ENCODE measurements around the gene ARAP2. TPM values are rescaled to one million over a fixed set of nuclear protein-coding genes. Genes with fewer than 3 reads are reported as not detected.

Gene ARAP2
- total and polyA plus RNA-seq, 10 donors = 6.8 to 161 (median 69.6) TPM

DNA sequence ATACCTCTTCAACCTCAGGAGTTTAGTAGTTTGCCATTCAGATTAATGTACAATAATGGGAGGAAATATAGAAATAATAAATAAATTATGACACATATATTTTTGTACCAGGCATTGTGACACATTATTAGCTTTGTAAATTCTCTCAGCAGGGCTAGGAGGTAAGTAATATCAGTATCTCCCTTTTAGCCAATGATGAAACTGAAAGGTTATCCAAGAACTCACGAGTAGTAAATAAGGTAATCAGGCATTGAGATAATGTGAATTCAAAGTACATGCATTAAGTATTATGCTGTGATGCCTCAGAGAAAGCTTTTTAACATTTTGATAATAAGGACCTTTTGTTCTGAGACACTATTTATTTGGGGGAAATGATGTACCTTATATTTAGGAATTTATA is 5.3 kb upstream of the ARAP2 start:
- no peak overlapping the region for H3K4me3 ChIP-seq
- no peaks in the 10 kb centered on the region for H3K36me3 ChIP-seq
- H3K27ac ChIP-seq = no peak overlapping the region
- no peak for DNase-seq
- no peak for TF ChIP-seq POLR2A (IDR thresholded peaks at IDR 0.05)
- TF ChIP-seq POLR2AphosphoS5 (IDR thresholded peaks at IDR 0.05) = no peak
- TF ChIP-seq, protein P1, sequence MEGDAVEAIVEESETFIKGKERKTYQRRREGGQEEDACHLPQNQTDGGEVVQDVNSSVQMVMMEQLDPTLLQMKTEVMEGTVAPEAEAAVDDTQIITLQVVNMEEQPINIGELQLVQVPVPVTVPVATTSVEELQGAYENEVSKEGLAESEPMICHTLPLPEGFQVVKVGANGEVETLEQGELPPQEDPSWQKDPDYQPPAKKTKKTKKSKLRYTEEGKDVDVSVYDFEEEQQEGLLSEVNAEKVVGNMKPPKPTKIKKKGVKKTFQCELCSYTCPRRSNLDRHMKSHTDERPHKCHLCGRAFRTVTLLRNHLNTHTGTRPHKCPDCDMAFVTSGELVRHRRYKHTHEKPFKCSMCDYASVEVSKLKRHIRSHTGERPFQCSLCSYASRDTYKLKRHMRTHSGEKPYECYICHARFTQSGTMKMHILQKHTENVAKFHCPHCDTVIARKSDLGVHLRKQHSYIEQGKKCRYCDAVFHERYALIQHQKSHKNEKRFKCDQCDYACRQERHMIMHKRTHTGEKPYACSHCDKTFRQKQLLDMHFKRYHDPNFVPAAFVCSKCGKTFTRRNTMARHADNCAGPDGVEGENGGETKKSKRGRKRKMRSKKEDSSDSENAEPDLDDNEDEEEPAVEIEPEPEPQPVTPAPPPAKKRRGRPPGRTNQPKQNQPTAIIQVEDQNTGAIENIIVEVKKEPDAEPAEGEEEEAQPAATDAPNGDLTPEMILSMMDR (IDR thresholded peaks at IDR 0.05 in 8 of 11, conservative IDR thresholded peaks at IDR 0.05 in 3 of 11) = no peak
- WGBS, 5 donors = 73 to 85% (median 79%) methylated on average over 1 of the region's 1 CpG
- H3K4me1 ChIP-seq = peaks cover 4 to 43% (median 16%) of the 10 kb centered on the region in 6 donors
- no peaks in the 10 kb centered on the region for H3K9me3 ChIP-seq
- no peaks in the 10 kb centered on the region for H3K27me3 ChIP-seq (replicated peaks in 1 of 7)
- intact Hi-C loops (cut with DNase I; ENCODE audit: low total_unique reads) = no loop called here

DNA sequence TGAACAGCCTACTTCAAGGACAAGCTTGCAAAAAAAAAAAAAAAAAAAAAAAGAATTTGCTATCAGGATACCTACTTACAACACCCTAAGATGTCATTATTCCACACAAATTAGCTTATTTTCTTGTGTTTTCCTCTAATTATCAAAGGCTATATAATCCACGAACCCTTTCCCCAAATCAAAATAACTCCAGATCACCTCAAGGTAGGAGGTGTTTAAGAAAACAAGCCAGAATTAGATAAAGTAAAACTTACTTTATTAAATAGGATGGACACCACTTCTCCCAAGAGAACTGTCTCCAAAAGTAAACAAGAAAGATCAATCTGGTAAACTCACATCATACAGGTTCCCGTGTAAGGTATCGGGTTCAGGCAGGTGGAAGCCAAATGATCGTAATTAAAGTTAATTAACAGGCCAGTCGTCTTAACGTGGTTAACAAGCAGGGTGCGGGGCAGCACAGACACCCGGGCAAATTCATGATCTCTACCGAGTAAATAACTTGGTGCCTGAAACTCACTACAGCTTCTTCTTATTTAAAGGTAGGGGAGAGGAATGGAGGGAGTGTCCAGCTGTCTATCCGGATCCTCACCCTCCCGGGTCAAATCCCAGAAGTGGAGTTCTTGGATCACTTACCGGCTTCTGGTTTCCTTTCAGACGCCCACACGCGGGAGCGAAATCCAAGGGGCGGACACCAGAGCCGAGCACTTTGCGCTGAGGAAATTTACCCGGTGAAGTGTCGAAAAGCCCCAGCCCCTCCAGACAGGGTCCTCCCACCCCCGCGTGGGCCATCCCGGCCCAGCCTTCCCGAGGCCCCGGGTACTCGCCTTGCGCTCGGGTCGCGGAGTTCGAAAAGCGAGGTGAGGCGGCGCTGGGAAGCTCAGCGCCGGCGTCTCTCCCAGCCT is 708 bp downstream of the ARAP2 start:
- DNase-seq = no peak
- Histone ChIP-seq H3K9me3 (no peaks in the 10 kb centered on the region), H3K4me3 (peak overlapping the region; percentile 64 to 79 (median 70)), H3K4me1 (peaks cover 14 to 68% (median 44%) of the 10 kb centered on the region in 6 donors), H3K27me3 (replicated peaks in 1 of 7) (no peaks in the 10 kb centered on the region), H3K27ac (peak overlapping the region; percentile 94 to 98 (median 98)), H3K36me3 (peaks cover 0 to 5% (median 0%) of the 10 kb centered on the region in 6 donors)
- intact Hi-C loops (cut with DNase I; ENCODE audit: low total_unique reads) = no loop called here
- 1 to 2% (median 1%) methylated on average over 14 to 38 of the region's 38 CpGs for WGBS, 5 donors
- TF ChIP-seq POLR2A (IDR thresholded peaks at IDR 0.05) = no peak
- TF ChIP-seq POLR2AphosphoS5 (IDR thresholded peaks at IDR 0.05) = no peak

DNA sequence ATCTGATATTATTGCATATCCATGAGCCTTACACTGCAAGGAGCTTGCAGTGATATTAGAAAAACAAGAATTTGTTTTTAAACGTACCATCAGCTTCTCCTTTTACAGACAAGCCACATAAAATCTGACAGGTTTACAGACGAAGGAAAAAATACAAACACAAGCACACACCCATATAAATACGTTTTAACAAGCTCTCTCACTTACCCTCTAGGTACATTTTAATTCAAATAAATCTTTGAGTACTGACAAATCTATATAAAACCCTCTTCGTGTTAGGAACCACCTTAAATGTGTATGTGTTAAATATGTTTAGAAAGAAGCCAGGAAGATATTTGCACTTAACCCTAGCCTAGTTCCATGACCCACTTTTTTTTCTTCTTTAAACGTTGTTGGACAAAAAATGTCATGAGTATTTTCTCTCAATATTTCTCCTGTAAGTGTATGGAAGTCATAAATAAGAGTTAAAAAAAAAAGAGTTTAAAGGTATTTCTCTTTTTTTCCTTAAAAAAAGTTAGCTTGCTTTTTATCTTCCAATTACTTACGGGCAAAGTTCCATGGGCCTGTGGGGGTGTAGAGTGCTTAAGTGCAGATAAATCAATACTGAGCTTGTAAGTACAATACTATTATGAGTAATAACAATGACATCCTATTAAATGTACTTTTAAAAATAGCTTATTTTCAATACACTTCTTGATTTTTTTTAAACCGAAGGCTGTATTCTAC is 1.5 kb downstream of the ARAP2 start:
- H3K27ac ChIP-seq = peak overlapping the region; percentile 94 to 98 (median 98)

DNA sequence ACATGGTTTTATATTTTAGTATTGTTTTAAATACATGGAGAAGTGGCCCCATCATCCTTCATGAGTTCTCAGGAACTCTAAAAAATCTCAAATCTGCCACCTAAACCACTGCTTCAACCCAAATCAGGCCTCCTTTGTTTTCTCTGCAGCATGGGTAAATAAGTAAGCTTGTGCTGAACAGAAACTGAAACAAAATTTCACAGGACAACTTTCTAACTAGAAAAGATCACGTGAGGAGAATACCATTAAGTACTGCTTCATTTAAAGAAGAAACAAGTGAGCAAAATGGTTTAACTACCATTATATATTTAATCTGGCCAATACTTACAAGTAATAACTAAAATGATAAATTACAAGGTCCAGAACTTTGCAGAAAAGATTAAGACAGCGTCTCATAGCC is 2.5 kb downstream of the ARAP2 start:
- Histone ChIP-seq H3K4me3 (peak overlapping the region; percentile 64 to 79 (median 70)), H3K27me3 (replicated peaks in 1 of 7) (no peaks in the 10 kb centered on the region), H3K27ac (peak overlapping the region; percentile 44 to 98 (median 98)), H3K36me3 (peaks cover 0 to 23% (median 5%) of the 10 kb centered on the region in 6 donors), H3K4me1 (peaks cover 17 to 87% (median 55%) of the 10 kb centered on the region in 6 donors), H3K9me3 (peaks cover 0 to 11% (median 5%) of the 10 kb centered on the region in 8 donors)
- TF ChIP-seq POLR2A (IDR thresholded peaks at IDR 0.05) = no peak
- TF ChIP-seq, protein P1 (IDR thresholded peaks at IDR 0.05 in 8 of 11, conservative IDR thresholded peaks at IDR 0.05 in 3 of 11) = no peak
- TF ChIP-seq POLR2AphosphoS5 (IDR thresholded peaks at IDR 0.05) = no peak
- WGBS, 5 donors = 6 to 13% (median 8%) methylated on average over 2 of the region's 2 CpGs
- intact Hi-C loops (cut with DNase I; ENCODE audit: low total_unique reads) = no loop called here
- DNase-seq = no peak

More for the DNA sequence above, 1.5 kb downstream of the ARAP2 start:
- Histone ChIP-seq H3K27me3 (replicated peaks in 1 of 7) (no peaks in the 10 kb centered on the region), H3K4me1 (peaks cover 17 to 76% (median 52%) of the 10 kb centered on the region in 6 donors), H3K9me3 (peaks cover 0 to 2% (median 0%) of the 10 kb centered on the region in 8 donors), H3K4me3 (peak overlapping the region; percentile 64 to 79 (median 70)), H3K36me3 (peaks cover 0 to 13% (median 0%) of the 10 kb centered on the region in 6 donors)
- intact Hi-C loops (cut with DNase I; ENCODE audit: low total_unique reads) = no loop called here
- DNase-seq = no peak
- TF ChIP-seq POLR2AphosphoS5 (IDR thresholded peaks at IDR 0.05) (no peak), POLR2A (IDR thresholded peaks at IDR 0.05) (no peak)
- TF ChIP-seq, protein P1 (IDR thresholded peaks at IDR 0.05 in 8 of 11, conservative IDR thresholded peaks at IDR 0.05 in 3 of 11) = no peak
- 9 to 16% (median 13%) methylated on average over 7 of the region's 7 CpGs for WGBS, 5 donors

Measured in spleen (tissue), 11 donors.